RPMI8226 (cell line): ENCODE results near the gene SPAG6.

Experiments
- DNase-seq: peaks from one replicate; pipeline ENCODE4 v3.0.0-alpha.2; 2015

SPAG6 gene

GRCh38 chr10:22437620-22438588 is 92.6 kb downstream of the SPAG6 start:
- no peak for DNase-seq

GRCh38 chr10:22438711-22439110 is 93.4 kb downstream of the SPAG6 start:
- no peak for DNase-seq

GRCh38 chr10:22442063-22442462 is 96.8 kb downstream of the SPAG6 start:
- DNase-seq = no peak

GRCh38 chr10:22442468-22442867 is 97.2 kb downstream of the SPAG6 start:
- no peak for DNase-seq

GRCh38 chr10:22443175-22443901 is 98.0 kb downstream of the SPAG6 start:
- no peak for DNase-seq

- DNase-seq = no peak
Measured at GRCh38 chr10:22444219-22444788, 99.0 kb downstream of the SPAG6 start.

- DNase-seq = no peak
Measured at GRCh38 chr10:22445495-22445894, 100.2 kb downstream of the SPAG6 start.

GRCh38 chr10:22447068-22447467 is 101.8 kb downstream of the SPAG6 start:
- no peak for DNase-seq

GRCh38 chr10:22451346-22451745 is 106.0 kb downstream of the SPAG6 start:
- DNase-seq = no peak

- no peak for DNase-seq
Measured at GRCh38 chr10:22453320-22453719, 108.0 kb downstream of the SPAG6 start.

- no peak for DNase-seq
Measured at GRCh38 chr10:22453948-22454591, 108.8 kb downstream of the SPAG6 start.

GRCh38 chr10:22454634-22455033 is 109.3 kb downstream of the SPAG6 start:
- no peak for DNase-seq

GRCh38 chr10:22455068-22455857 is 110.0 kb downstream of the SPAG6 start:
- no peak for DNase-seq

GRCh38 chr10:22456486-22456885 is 111.2 kb downstream of the SPAG6 start:
- DNase-seq = no peak

- DNase-seq = no peak
Measured at GRCh38 chr10:22458272-22459038, 113.2 kb downstream of the SPAG6 start.

- no peak for DNase-seq
Measured at GRCh38 chr10:22459496-22459895, 114.2 kb downstream of the SPAG6 start.

GRCh38 chr10:22460101-22460500 is 114.8 kb downstream of the SPAG6 start:
- no peak for DNase-seq

GRCh38 chr10:22460531-22461403 is 115.5 kb downstream of the SPAG6 start:
- no peak for DNase-seq

- no peak for DNase-seq
Measured at GRCh38 chr10:22461891-22462290, 116.6 kb downstream of the SPAG6 start.

GRCh38 chr10:22463255-22463654 is 118.0 kb downstream of the SPAG6 start:
- no peak for DNase-seq
